Esophagus squamous epithelium (tissue), 5 donors: ENCODE measurements around the gene MAP2K3. TPM values are rescaled to one million over a fixed set of nuclear protein-coding genes. Genes with fewer than 3 reads are reported as not detected.
"Not testable (repeated sequence)": the region's sequence is repeated elsewhere in the genome, so short reads cannot be mapped to it uniquely, and the experiment has no call there.

Experiments used
- DNase-seq: peaks from one replicate; lab custom pipeline; 2025; lab: John Stamatoyannopoulos, UW
- H3K27ac ChIP-seq, 4 donors: fragments of 200-600 bp; sonication (generic); one replicate each; pipeline ENCODE4 v1.5.1; 2016 to 2019; ENCODE audit warnings: mild to moderate bottlenecking in 1 of 4
- H3K27me3 ChIP-seq, 4 donors: fragments of 200-600 bp; sonication (generic); 1 replicate in 3 of 4; 2 replicates in 1 of 4; pipeline versions ENCODE4 v1.5.1 to v1.6.0; 2017 to 2021; ENCODE audit warnings: antibody characterized with exemption in 1 of 4
- H3K36me3 ChIP-seq, 3 donors: fragments of 200-600 bp; sonication (generic); one replicate each; pipeline ENCODE4 v1.5.1; 2016 to 2019
- H3K4me1 ChIP-seq, 3 donors: fragments of 200-600 bp; sonication (generic); one replicate each; pipeline ENCODE4 v1.5.1; 2017 to 2019
- H3K4me3 ChIP-seq, 4 donors: fragments of 200-600 bp; sonication (generic); 1 replicate in 3 of 4; 2 replicates in 1 of 4; pipeline ENCODE4 v1.5.1; 2016 to 2019; ENCODE audit warnings: mild to moderate bottlenecking in 2 of 4, moderate library complexity in 1 of 4
- H3K9me3 ChIP-seq, 3 donors: fragments of 200-600 bp; sonication (generic); one replicate each; pipeline ENCODE4 v1.5.1; 2016 to 2019
- POLR2A ChIP-seq, 4 donors: fragments of 450-650 bp; IDR thresholded peaks; one replicate each; pipeline ENCODE4 v1.6.1; 2017; ENCODE audit warnings: antibody characterized with exemption in 4 of 4, mild to moderate bottlenecking in 4 of 4, moderate library complexity in 3 of 4
- WGBS, 2 donors: methylation state at CpG; one replicate each; pipeline ENCODE4 v1.1.5; 2018; 5-methylcytosine and 5-hydroxymethylcytosine counted together
- intact Hi-C: fragments of 100-400 bp; cut with DNase I; formaldehyde crosslinking; loops from one replicate; pipeline ENCODE4 v1.15.0; 2022
- total RNA-seq, 4 donors: library from RNA; depleted of rRNA; stranded (reverse); fragments of >200 nt; gene quantifications; one replicate each; pipeline ENCODE4 v1.1.0, GENCODE V29; 2016
- TF ChIP-seq, protein P1 (sequence below), 6 experiments: fragments of 450-650 bp in 4 of 6; fragments of 200-600 bp in 2 of 6; sonication (generic) in 2 of 6; IDR thresholded peaks; one replicate each; pipeline ENCODE4 v1.5.1; 2016 to 2019; ENCODE audit warnings: antibody characterized with exemption in 6 of 6, mild to moderate bottlenecking in 4 of 6, moderate library complexity in 4 of 6
- donor health status: DM: yes; HTN: yes; CAD: no.

MAP2K3 gene
- total RNA-seq, 4 donors from 2014 or later: 24.1 to 53.6 (median 38.4) TPM

DNA sequence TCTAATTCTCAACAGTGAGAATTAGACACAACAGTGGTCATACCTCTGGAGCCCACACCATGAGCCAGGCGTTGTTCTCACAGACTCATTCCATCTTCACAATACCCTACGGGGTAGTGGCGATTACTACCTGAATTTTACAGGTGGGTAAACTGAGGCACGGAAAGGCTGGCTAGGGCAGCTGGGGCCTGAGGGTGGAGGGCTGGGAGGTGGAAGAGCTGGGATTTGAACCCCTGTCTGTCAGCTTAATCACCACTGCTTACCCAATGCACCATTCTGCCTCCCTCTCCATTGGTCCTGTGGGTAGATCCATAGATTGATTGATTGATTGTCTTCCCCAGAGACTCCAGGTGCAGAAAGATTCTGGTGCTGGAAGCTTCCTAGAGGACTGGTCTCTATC is 60.3 kb downstream of the MAP2K3 start:
- DNase-seq, H3K4me3 ChIP-seq, H3K36me3 ChIP-seq, H3K4me1 ChIP-seq, H3K27me3 ChIP-seq, H3K9me3 ChIP-seq, H3K27ac ChIP-seq, intact Hi-C loops: not testable (repeated sequence)
- WGBS, 2 donors: 59 to 70% methylated on average over 3 to 4 of the region's 4 CpGs

- Histone ChIP-seq H3K36me3 (no peaks in the 10 kb centered on the region), H3K4me1 (no peaks in the 10 kb centered on the region), H3K27me3 (no peaks in the 10 kb centered on the region), H3K9me3 (no peaks in the 10 kb centered on the region), H3K27ac (no peak overlapping the region), H3K4me3 (no peak overlapping the region)
- WGBS, 2 donors: 47 to 51% methylated on average over 5 to 6 of the region's 10 CpGs
- intact Hi-C loops: no loop called here
- no peak for TF ChIP-seq POLR2A (IDR thresholded peaks at IDR 0.05)
- TF ChIP-seq, protein P1, sequence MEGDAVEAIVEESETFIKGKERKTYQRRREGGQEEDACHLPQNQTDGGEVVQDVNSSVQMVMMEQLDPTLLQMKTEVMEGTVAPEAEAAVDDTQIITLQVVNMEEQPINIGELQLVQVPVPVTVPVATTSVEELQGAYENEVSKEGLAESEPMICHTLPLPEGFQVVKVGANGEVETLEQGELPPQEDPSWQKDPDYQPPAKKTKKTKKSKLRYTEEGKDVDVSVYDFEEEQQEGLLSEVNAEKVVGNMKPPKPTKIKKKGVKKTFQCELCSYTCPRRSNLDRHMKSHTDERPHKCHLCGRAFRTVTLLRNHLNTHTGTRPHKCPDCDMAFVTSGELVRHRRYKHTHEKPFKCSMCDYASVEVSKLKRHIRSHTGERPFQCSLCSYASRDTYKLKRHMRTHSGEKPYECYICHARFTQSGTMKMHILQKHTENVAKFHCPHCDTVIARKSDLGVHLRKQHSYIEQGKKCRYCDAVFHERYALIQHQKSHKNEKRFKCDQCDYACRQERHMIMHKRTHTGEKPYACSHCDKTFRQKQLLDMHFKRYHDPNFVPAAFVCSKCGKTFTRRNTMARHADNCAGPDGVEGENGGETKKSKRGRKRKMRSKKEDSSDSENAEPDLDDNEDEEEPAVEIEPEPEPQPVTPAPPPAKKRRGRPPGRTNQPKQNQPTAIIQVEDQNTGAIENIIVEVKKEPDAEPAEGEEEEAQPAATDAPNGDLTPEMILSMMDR (IDR thresholded peaks at IDR 0.05): no peak
- no peak for DNase-seq
Measured at GRCh38 chr17:21345236-21345635, 60.7 kb downstream of the MAP2K3 start.

DNA sequence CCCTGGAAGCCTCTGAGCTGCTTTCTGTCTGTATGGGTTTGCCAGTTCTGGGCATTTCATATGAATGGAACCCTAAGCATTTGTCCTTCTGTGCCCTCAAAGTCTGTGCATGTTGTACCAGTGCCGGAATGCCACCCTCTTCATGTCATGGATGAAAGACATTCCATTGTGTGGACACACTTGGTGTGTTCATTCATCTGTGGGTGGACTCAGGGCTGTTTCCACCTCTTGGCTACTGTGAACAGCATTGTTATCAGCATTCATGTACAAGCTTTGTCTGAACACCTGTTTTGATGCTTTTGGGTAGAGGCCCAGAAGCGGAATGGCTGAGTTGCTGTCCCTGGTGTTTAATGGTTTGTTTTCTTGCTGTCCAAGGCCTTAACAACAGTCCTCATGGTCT is 61.6 kb downstream of the MAP2K3 start:
- intact Hi-C loops, H3K27me3 ChIP-seq, H3K4me3 ChIP-seq, DNase-seq, H3K4me1 ChIP-seq, H3K27ac ChIP-seq, H3K36me3 ChIP-seq, H3K9me3 ChIP-seq: not testable (repeated sequence)
- WGBS, 2 donors: no CpG with 5 or more reads among the region's 2 CpGs

DNA sequence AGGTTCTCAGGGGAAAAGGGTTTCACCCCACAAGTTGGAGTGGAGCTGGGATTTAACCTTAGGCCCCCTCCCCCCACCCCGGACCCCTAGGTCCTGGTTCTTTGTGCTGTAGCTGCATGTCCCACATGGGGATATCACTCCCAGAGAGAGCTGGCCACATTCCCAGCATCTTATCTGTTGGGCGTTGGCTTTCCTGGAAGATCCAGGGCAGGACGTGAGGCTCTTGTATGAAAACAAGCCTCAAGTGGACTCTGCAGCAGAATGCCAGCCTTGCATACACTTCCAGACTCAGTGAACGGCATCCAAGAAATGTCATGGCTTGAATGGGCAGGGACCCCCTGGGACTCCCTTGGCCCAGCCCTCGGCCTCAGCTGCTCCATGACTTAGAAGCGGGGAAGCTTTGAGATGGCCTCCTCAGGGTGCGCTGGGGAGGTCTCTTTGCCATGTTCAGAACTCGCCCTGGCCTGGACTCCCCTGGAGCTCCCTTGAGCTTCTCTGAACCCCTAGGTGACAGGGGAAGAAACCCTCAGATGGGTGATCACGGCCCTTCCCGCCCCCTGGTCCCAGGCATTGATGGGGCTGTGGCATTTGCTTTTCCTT is 62.2 kb downstream of the MAP2K3 start:
- H3K27ac ChIP-seq, H3K4me3 ChIP-seq, H3K4me1 ChIP-seq, intact Hi-C loops, H3K9me3 ChIP-seq, H3K36me3 ChIP-seq, DNase-seq, H3K27me3 ChIP-seq: not testable (repeated sequence)
- 69 to 71% methylated on average over 2 to 3 of the region's 10 CpGs for WGBS, 2 donors

GRCh38 chr17:21347660-21348059 is 63.1 kb downstream of the MAP2K3 start:
- H3K36me3 ChIP-seq, H3K4me3 ChIP-seq, intact Hi-C loops, DNase-seq, H3K27me3 ChIP-seq, H3K4me1 ChIP-seq, H3K9me3 ChIP-seq, H3K27ac ChIP-seq: not testable (repeated sequence)
- WGBS, 2 donors: 80 to 90% methylated on average over 1 to 6 of the region's 6 CpGs

- H3K27me3 ChIP-seq, H3K4me3 ChIP-seq, H3K4me1 ChIP-seq, H3K27ac ChIP-seq, DNase-seq, H3K9me3 ChIP-seq, H3K36me3 ChIP-seq, intact Hi-C loops: not testable (repeated sequence)
- WGBS, 2 donors: 50% methylated on average over 2 of the region's 14 CpGs; no CpG with 5 or more reads in 1 of the 2 donors
Measured at GRCh38 chr17:21348081-21348925, 63.8 kb downstream of the MAP2K3 start.

DNA sequence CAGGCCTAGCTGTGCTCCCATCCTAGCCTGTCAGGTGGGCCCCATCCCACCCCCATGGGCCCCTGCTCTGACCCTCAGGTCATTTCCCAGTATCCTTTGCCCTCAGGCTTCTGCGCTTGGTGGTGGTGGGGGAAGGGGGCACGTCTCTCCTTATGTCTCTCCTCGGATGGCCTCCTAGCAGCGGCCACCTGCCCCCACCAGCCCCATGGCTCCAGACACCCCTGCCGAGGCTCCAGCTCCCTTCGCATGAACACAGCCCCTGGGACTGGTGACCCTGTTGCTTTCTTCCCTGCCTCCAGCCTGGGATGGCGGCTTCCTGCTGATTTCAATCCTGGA is 64.4 kb downstream of the MAP2K3 start:
- intact Hi-C loops, H3K36me3 ChIP-seq, H3K27me3 ChIP-seq, H3K27ac ChIP-seq, H3K4me1 ChIP-seq, DNase-seq, H3K4me3 ChIP-seq, H3K9me3 ChIP-seq: not testable (repeated sequence)
- WGBS, 2 donors: no CpG with 5 or more reads among the region's 7 CpGs

DNA sequence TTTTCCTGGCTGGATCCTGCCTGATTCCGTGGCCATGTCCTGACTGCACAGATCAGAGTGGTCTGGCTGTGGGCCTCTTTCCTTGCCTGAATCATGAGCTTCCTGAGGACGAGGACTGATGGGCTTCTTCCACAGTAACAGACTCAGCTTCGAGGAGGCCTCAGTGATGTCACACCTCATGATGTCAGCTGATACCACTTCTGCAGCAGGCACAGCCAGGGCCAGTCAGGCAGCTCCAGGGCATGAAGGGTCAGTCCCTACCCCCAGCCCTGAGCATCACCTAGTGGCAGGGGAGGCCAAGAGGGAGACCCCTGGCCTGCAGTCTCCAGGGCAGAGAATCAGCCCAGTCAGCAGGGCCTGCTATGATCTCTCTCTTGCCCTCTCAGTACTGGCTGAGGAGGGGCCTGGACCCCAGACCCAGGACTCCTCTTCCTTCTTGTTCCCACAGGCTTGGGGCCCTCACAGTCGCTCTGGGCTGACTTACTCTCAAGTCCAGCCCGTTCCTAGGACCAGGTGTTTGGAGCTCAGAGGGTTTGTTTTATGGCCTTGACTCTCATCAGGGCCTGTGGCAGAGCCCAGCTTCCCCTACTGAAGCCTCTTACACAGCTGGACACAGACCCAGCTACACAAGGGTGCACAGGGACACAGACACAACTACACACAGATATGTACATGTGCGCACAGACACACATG is 65.0 kb downstream of the MAP2K3 start:
- 81% methylated on average over 3 of the region's 6 CpGs; no CpG with 5 or more reads in 1 of the 2 donors for WGBS, 2 donors
- H3K9me3 ChIP-seq, H3K27ac ChIP-seq, H3K36me3 ChIP-seq, H3K27me3 ChIP-seq, H3K4me1 ChIP-seq, intact Hi-C loops, DNase-seq, H3K4me3 ChIP-seq: not testable (repeated sequence)

- DNase-seq, H3K9me3 ChIP-seq, H3K4me1 ChIP-seq, H3K27ac ChIP-seq, H3K4me3 ChIP-seq, H3K36me3 ChIP-seq, H3K27me3 ChIP-seq, intact Hi-C loops: not testable (repeated sequence)
- 72 to 82% methylated on average over 2 to 4 of the region's 19 CpGs for WGBS, 2 donors
Measured at GRCh38 chr17:21350495-21350894, 66.0 kb downstream of the MAP2K3 start.
